A549 (cell line): ENCODE data around the gene LAP3. TPM values are rescaled to one million over a fixed set of nuclear protein-coding genes. Genes with fewer than 3 reads are reported as not detected.

ENCODE experiments used
- ATAC-seq, 2 experiments: fragments of 200-7000 bp in 1 of 2; fragments of >200 bp in 1 of 2; cut with Nextera tagmentation in 1 of 2; cut with Tn5 transposase in 1 of 2; 3 replicates each; pipeline versions ENCODE4 v1.8.0 to v1.9.1; 2018 to 2020; ENCODE audit warnings: mild to moderate bottlenecking in 1 of 2, moderate library complexity in 1 of 2
- CTCF ChIA-PET: fragments of 300-600 bp; sonication (Branson Sonifier 250); formaldehyde crosslinking; extraction: SDS; loops from one replicate; lab custom pipeline; 2021; ENCODE audit warnings: antibody characterized with exemption, inconsistent platforms; lab: Yijun Ruan, JAX
- POLR2A ChIA-PET: fragments of 350-600 bp; formaldehyde crosslinking; extraction: SDS; loops from one replicate; lab custom pipeline; 2021; ENCODE audit warnings: antibody characterized with exemption, inconsistent platforms; lab: Yijun Ruan, JAX
- DNase-seq, 2 experiments: peaks; one replicate each; pipeline versions ENCODE4 v3.0.0 to v3.0.0-alpha.2; 2011 to 2016; ENCODE audit warnings: low read depth in 1 of 2, low spot score in 1 of 2
- FAIRE-seq: peaks from 2 replicates; lab custom pipeline; 2011; peaks lifted over from hg19 to GRCh38; lab: Jason Lieb, UNC
- H3K27ac ChIP-seq, 2 experiments: fragments of >200 bp; sonication (Bioruptor Twin); formaldehyde crosslinking; 3 replicates each; pipeline ENCODE4 v1.5.1; 2016 to 2017
- H3K4me1 ChIP-seq: fragments of >200 bp; sonication (Bioruptor Twin); formaldehyde crosslinking; 3 replicates; pipeline ENCODE4 v1.6.1; 2016
- H3K4me2 ChIP-seq: fragments of >200 bp; sonication (Bioruptor Twin); formaldehyde crosslinking; 3 replicates; pipeline ENCODE4 v1.6.1; 2016
- H3K4me3 ChIP-seq: fragments of >200 bp; sonication (Bioruptor Twin); formaldehyde crosslinking; 3 replicates; pipeline ENCODE4 v1.5.1; 2016
- H3K9me3 ChIP-seq: fragments of >200 bp; sonication (Bioruptor Twin); formaldehyde crosslinking; 3 replicates; pipeline ENCODE4 v1.6.1; 2016
- CBX8 ChIP-seq: fragments of 200-600 bp; sonication (generic); IDR thresholded peaks from 2 replicates; pipeline ENCODE4 v1.6.1; 2016
- CEBPB ChIP-seq, 2 experiments: fragments of >200 bp in 1 of 2; sonication (Bioruptor Twin) in 1 of 2; formaldehyde crosslinking in 1 of 2; IDR thresholded peaks; 2 replicates each; pipeline ENCODE4 v1.6.1; 2012 to 2016
- FOXS1 ChIP-seq: fragments of 250-450 bp; sonication (Bioruptor Pico); IDR thresholded peaks from 2 replicates; pipeline ENCODE4 v1.5.0; 2020; ENCODE audit warnings: mild to moderate bottlenecking, moderate library complexity
- HDAC2 ChIP-seq: fragments of 200-600 bp; sonication (generic); IDR thresholded peaks from 2 replicates; pipeline ENCODE4 v1.6.1; 2016
- HOXA7 ChIP-seq: fragments of 250-450 bp; sonication (Bioruptor Pico); IDR thresholded peaks from 2 replicates; pipeline ENCODE4 v1.5.0; 2020; ENCODE audit warnings: mild to moderate bottlenecking, moderate library complexity
- HOXB13 ChIP-seq: fragments of 250-450 bp; sonication (Bioruptor Pico); IDR thresholded peaks from 2 replicates; pipeline ENCODE4 v1.5.0; 2020; ENCODE audit warnings: low read depth, mild to moderate bottlenecking, moderate library complexity
- HOXB5 ChIP-seq: fragments of 250-450 bp; sonication (Bioruptor Pico); IDR thresholded peaks from 2 replicates; pipeline ENCODE4 v1.5.0; 2020; ENCODE audit warnings: mild to moderate bottlenecking, moderate library complexity
- JUNB ChIP-seq: fragments of >200 bp; sonication (Bioruptor Twin); formaldehyde crosslinking; IDR thresholded peaks from 2 replicates; pipeline ENCODE4 v1.6.1; 2016
- MAZ ChIP-seq: fragments of 150-350 bp; IDR thresholded peaks from 2 replicates; pipeline ENCODE4 v1.6.1; 2014; ENCODE audit warnings: antibody characterized with exemption, low read depth, low read length, borderline replicate concordance
- NFE2L2 ChIP-seq: fragments of 150-350 bp; conservative IDR thresholded peaks from 2 replicates; pipeline ENCODE4 v1.6.1; 2014; ENCODE audit warnings: low read length
- POLR2A ChIP-seq: IDR thresholded peaks from 2 replicates; pipeline ENCODE4 v1.6.1; 2012; ENCODE audit warnings: mild to moderate bottlenecking, low read length
- POLR2AphosphoS2 ChIP-seq: conservative IDR thresholded peaks from 2 replicates; pipeline ENCODE4 v1.6.1; 2012; ENCODE audit warnings: low read length, improper control_type of control experiment, inconsistent platforms
- RAD21 ChIP-seq, 2 experiments: fragments of >200 bp in 1 of 2; sonication (Bioruptor Twin) in 1 of 2; formaldehyde crosslinking in 1 of 2; IDR thresholded peaks in 1 of 2; conservative IDR thresholded peaks in 1 of 2; 2 replicates in 1 of 2; 3 replicates in 1 of 2; pipeline ENCODE4 v1.6.1; 2012 to 2018; ENCODE audit warnings: inconsistent platforms in 1 of 2
- RCOR1 ChIP-seq: fragments of 150-350 bp; IDR thresholded peaks from 2 replicates; pipeline ENCODE4 v1.6.1; 2014; ENCODE audit warnings: antibody characterized with exemption, low read length, low read depth
- RNF2 ChIP-seq: fragments of 200-600 bp; sonication (generic); IDR thresholded peaks from 2 replicates; pipeline ENCODE4 v1.6.1; 2016; ENCODE audit warnings: low read depth, mild to moderate bottlenecking, antibody characterized with exemption, moderate library complexity, borderline replicate concordance
- SMC3 ChIP-seq: fragments of >200 bp; sonication (Bioruptor Twin); formaldehyde crosslinking; IDR thresholded peaks from 3 replicates; pipeline ENCODE4 v1.6.1; 2018; ENCODE audit warnings: inconsistent platforms
- SREBF2 ChIP-seq: fragments of 450-650 bp; IDR thresholded peaks from 2 replicates; pipeline ENCODE4 v1.6.1; 2014; ENCODE audit warnings: mild to moderate bottlenecking, moderate library complexity
- TFCP2L1 ChIP-seq: fragments of 250-450 bp; sonication (Bioruptor Pico); IDR thresholded peaks from 2 replicates; pipeline ENCODE4 v1.5.0; 2021; ENCODE audit warnings: mild to moderate bottlenecking
- TP53 ChIP-seq: fragments of 250-450 bp; sonication (Bioruptor Pico); IDR thresholded peaks from 2 replicates; pipeline ENCODE4 v1.5.0; 2021; ENCODE audit warnings: mild to moderate bottlenecking, moderate library complexity
- ZNF302 ChIP-seq: fragments of 250-450 bp; sonication (Bioruptor Pico); IDR thresholded peaks from 2 replicates; pipeline ENCODE4 v1.9.0; 2021; ENCODE audit warnings: inconsistent platforms, mild to moderate bottlenecking, moderate library complexity
- ZSCAN20 ChIP-seq: fragments of 250-450 bp; sonication (Bioruptor Pico); IDR thresholded peaks from 2 replicates; pipeline ENCODE4 v1.8.0; 2022; ENCODE audit warnings: mild to moderate bottlenecking, moderate library complexity
- WGBS: methylation state at CpG from one replicate; pipeline ENCODE4 v1.1.6; 2017; ENCODE audit errors: missing lambda C conversion rate; 5-methylcytosine and 5-hydroxymethylcytosine counted together
- polyA plus RNA-seq, 4 experiments: library from polyadenylated mRNA; depleted of rRNA in 3 of 4; stranded (reverse); fragments of >200 nt; fragmentation: RNase III in 1 of 4; extraction: RNeasy Plus Mini Kit Qiagen cat#74134 plus additional on column Dnase treatment in 1 of 4; gene quantifications; 2 replicates in 3 of 4; 3 replicates in 1 of 4; pipeline ENCODE4 v1.2.3, GENCODE V29; 2011 to 2017
- TF ChIP-seq, protein P1 (sequence below): fragments of >200 bp; sonication (Bioruptor Twin); formaldehyde crosslinking; IDR thresholded peaks from 3 replicates; pipeline ENCODE4 v1.5.1; 2016
- TF ChIP-seq, protein P2 (sequence below): IDR thresholded peaks from 2 replicates; pipeline ENCODE4 v1.6.1; 2012
- TF ChIP-seq, protein P3 (sequence below): fragments of 250-450 bp; sonication (Bioruptor Pico); IDR thresholded peaks from 2 replicates; pipeline ENCODE4 v1.5.0; 2020; ENCODE audit warnings: low read depth, mild to moderate bottlenecking, moderate library complexity
- TF ChIP-seq, protein P4 (sequence below): fragments of 250-450 bp; sonication (Bioruptor Pico); IDR thresholded peaks from 2 replicates; pipeline ENCODE4 v1.5.0; 2021; ENCODE audit warnings: mild to moderate bottlenecking, moderate library complexity, borderline replicate concordance
- TF ChIP-seq, protein P5 (sequence below): fragments of 200-600 bp; sonication (generic); IDR thresholded peaks from 2 replicates; pipeline ENCODE4 v1.6.1; 2016; ENCODE audit warnings: antibody characterized with exemption, mild to moderate bottlenecking, moderate library complexity

LAP3 gene
- polyA plus RNA-seq, 2 of the 4 experiments (the other 2 are of a cell fraction) = 38.6 to 46.2 TPM

DNA sequence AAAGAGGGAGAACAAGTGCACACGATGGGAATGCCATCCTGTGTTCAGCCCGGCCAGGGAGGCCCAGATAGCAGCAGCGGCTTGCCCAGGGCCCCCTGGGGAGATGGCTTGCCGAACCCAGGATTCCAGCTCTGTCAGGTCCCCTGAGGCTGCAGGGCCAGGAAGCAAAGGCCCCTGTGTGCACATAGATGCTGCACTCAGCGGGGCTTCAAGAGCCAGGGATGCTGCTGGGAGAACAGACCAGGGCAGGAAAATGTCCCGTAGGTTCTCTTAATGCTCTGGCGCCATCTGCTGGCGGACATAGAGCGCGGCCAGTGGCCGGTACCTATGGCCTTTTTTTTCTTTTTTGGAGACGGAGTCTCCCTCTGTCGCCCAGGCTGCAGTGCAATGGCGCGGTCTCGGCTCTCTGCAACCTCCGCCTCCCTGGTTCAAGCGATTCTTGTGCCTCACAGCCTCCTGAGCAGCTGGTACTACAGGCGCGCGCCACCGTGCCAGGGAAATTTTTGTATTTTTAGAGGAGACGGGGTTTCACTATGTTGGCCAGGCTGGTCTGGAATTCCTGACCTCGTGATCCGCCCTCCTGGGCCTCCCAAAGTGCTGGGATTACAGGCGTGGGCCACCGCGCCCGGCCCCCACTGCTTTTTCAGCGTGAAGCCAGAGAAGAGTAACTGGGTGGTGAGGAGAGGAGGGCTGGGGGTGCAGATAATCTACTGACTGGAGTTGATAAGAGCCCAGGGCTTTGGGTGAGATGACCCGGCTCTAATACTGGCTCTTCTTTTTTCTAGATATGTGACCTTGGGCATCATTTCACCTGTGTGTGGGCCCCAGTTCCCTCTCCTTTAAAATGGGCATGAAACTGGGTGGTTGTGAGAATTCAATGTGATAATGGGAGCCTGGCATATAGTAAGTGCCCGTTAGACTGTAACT is 60.0 kb downstream of the LAP3 start:
- TF ChIP-seq SMC3 (peak; percentile 48; the same call in 1 of the 3 replicates), RCOR1 (no peak), RAD21 (conservative IDR thresholded peaks at IDR 0.05 in 1 of 2, IDR thresholded peaks at IDR 0.05 in 1 of 2) (peak; percentile 56 to 60), CEBPB (IDR thresholded peaks at IDR 0.05) (no peak)
- TF ChIP-seq, protein P1, sequence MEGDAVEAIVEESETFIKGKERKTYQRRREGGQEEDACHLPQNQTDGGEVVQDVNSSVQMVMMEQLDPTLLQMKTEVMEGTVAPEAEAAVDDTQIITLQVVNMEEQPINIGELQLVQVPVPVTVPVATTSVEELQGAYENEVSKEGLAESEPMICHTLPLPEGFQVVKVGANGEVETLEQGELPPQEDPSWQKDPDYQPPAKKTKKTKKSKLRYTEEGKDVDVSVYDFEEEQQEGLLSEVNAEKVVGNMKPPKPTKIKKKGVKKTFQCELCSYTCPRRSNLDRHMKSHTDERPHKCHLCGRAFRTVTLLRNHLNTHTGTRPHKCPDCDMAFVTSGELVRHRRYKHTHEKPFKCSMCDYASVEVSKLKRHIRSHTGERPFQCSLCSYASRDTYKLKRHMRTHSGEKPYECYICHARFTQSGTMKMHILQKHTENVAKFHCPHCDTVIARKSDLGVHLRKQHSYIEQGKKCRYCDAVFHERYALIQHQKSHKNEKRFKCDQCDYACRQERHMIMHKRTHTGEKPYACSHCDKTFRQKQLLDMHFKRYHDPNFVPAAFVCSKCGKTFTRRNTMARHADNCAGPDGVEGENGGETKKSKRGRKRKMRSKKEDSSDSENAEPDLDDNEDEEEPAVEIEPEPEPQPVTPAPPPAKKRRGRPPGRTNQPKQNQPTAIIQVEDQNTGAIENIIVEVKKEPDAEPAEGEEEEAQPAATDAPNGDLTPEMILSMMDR = peak; percentile 61
- CTCF ChIA-PET = interaction anchor here (0.7 to 2.4 kb wide), 15 partner anchors 10 to 958 kb away, joined by 3 to 9 read pairs (median 4); no protein-coding TSS in a partner anchor
- 40% methylated on average over 12 of the region's 32 CpGs for WGBS
- POLR2A ChIA-PET = no interaction called here
- DNase-seq (peak; percentile 43 to 63), ATAC-seq (peak; percentile 98 to 99), FAIRE-seq (no peak)
- H3K9me3 ChIP-seq = no peaks in the 10 kb centered on the region
- H3K4me1 ChIP-seq = no peaks in the 10 kb centered on the region
- no peak overlapping the region for H3K27ac ChIP-seq
- no peak overlapping the region for H3K4me3 ChIP-seq
- no peak overlapping the region for H3K4me2 ChIP-seq

DNA sequence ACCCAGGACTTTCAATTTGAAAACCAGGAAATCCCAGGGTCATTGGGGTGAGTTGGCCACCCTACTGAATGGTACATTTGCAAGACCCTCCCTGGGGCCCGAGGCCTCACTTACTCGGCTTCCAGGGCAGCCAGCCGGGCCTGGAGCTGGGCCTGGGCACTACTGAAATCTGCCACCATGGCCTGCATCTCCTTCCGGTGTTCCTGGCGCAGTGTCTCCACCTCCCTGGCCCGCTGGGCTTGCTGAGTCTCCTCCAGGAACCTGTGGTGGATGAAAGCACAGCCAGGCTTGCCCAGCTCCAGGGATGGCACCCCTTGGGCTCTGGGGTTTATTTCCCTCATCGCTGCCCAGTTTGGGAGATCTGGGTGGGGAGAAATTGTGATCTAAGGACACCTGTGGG is 62.1 kb downstream of the LAP3 start:
- WGBS = 97% methylated on average over 5 of the region's 7 CpGs
- CTCF ChIA-PET = interaction anchor here (1.1 kb wide), 1 partner anchor 90 kb away, joined by 3 read pairs; no protein-coding TSS in a partner anchor
- H3K4me3 ChIP-seq = no peak overlapping the region
- no peaks in the 10 kb centered on the region for H3K4me1 ChIP-seq
- no peak for DNase-seq
- peaks cover 6% of the 10 kb centered on the region; the same call in 1 of the 3 replicates for H3K9me3 ChIP-seq
- TF ChIP-seq HDAC2 = no peak
- TF ChIP-seq MAZ = no peak
- no peak for TF ChIP-seq POLR2AphosphoS2
- TF ChIP-seq FOXS1 = no peak
- no peak for TF ChIP-seq ZSCAN20
- TF ChIP-seq CBX8 = no peak
- no peak for TF ChIP-seq NFE2L2
- TF ChIP-seq, protein P2, sequence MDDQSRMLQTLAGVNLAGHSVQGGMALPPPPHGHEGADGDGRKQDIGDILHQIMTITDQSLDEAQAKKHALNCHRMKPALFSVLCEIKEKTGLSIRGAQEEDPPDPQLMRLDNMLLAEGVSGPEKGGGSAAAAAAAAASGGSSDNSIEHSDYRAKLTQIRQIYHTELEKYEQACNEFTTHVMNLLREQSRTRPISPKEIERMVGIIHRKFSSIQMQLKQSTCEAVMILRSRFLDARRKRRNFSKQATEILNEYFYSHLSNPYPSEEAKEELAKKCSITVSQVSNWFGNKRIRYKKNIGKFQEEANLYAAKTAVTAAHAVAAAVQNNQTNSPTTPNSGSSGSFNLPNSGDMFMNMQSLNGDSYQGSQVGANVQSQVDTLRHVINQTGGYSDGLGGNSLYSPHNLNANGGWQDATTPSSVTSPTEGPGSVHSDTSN = no peak
- no peak for TF ChIP-seq ZNF302 (CRISPR knock-in tag)
- no peak for TF ChIP-seq HOXB5
- no peak for TF ChIP-seq TFCP2L1
- TF ChIP-seq RNF2 = no peak
- no peak for TF ChIP-seq SREBF2
- no peak for TF ChIP-seq POLR2A
- no peak for TF ChIP-seq HOXA7 (CRISPR knock-in tag)
- TF ChIP-seq TP53 (CRISPR knock-in tag) = no peak
- no peak for TF ChIP-seq HOXB13 (CRISPR knock-in tag)
- TF ChIP-seq, all 56 proteins: peak for 0
- FAIRE-seq = no peak
- no peak overlapping the region for H3K4me2 ChIP-seq
- no peak overlapping the region for H3K27ac ChIP-seq
- POLR2A ChIA-PET = no interaction called here
- ATAC-seq = no peak

DNA sequence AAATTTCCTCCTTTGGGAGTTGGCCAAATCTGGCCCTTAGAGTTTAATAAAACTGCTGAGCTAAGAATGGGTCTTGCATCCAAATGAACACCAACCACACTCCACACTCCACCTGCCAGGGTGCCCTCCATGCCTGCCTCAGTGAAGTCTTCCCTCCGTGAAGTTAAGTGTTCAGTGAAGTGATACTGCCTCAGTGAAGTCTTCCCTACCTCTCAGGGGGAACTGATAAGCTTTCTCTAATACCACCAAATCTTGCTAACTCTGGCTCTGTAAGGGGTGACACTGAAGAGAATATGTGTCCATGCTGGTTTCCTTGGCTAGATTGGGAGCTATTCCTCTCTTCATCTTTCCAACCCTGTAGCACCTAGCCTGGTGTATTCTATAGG is 65.4 kb downstream of the LAP3 start:
- H3K4me1 ChIP-seq = no peaks in the 10 kb centered on the region
- H3K4me3 ChIP-seq = no peak overlapping the region
- no peak overlapping the region for H3K4me2 ChIP-seq
- 92% methylated on average over 1 of the region's 1 CpG for WGBS
- FAIRE-seq = no peak
- ChIA-PET POLR2A (no interaction called here), CTCF (interaction anchor here (1.2 kb wide), 1 partner anchor 26 kb away, joined by 3 read pairs; no protein-coding TSS in a partner anchor)
- no peak for DNase-seq
- H3K27ac ChIP-seq = no peak overlapping the region
- peaks cover 6% of the 10 kb centered on the region; the same call in 1 of the 3 replicates for H3K9me3 ChIP-seq
- ATAC-seq = no peak
- TF ChIP-seq JUNB = no peak
- TF ChIP-seq, protein P3, sequence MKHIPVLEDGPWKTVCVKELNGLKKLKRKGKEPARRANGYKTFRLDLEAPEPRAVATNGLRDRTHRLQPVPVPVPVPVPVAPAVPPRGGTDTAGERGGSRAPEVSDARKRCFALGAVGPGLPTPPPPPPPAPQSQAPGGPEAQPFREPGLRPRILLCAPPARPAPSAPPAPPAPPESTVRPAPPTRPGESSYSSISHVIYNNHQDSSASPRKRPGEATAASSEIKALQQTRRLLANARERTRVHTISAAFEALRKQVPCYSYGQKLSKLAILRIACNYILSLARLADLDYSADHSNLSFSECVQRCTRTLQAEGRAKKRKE (CRISPR knock-in tag) = no peak
- TF ChIP-seq, protein P4, sequence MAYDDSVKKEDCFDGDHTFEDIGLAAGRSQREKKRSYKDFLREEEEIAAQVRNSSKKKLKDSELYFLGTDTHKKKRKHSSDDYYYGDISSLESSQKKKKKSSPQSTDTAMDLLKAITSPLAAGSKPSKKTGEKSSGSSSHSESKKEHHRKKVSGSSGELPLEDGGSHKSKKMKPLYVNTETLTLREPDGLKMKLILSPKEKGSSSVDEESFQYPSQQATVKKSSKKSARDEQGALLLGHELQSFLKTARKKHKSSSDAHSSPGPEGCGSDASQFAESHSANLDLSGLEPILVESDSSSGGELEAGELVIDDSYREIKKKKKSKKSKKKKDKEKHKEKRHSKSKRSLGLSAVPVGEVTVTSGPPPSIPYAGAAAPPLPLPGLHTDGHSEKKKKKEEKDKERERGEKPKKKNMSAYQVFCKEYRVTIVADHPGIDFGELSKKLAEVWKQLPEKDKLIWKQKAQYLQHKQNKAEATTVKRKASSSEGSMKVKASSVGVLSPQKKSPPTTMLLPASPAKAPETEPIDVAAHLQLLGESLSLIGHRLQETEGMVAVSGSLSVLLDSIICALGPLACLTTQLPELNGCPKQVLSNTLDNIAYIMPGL = no peak
- TF ChIP-seq, protein P5, sequence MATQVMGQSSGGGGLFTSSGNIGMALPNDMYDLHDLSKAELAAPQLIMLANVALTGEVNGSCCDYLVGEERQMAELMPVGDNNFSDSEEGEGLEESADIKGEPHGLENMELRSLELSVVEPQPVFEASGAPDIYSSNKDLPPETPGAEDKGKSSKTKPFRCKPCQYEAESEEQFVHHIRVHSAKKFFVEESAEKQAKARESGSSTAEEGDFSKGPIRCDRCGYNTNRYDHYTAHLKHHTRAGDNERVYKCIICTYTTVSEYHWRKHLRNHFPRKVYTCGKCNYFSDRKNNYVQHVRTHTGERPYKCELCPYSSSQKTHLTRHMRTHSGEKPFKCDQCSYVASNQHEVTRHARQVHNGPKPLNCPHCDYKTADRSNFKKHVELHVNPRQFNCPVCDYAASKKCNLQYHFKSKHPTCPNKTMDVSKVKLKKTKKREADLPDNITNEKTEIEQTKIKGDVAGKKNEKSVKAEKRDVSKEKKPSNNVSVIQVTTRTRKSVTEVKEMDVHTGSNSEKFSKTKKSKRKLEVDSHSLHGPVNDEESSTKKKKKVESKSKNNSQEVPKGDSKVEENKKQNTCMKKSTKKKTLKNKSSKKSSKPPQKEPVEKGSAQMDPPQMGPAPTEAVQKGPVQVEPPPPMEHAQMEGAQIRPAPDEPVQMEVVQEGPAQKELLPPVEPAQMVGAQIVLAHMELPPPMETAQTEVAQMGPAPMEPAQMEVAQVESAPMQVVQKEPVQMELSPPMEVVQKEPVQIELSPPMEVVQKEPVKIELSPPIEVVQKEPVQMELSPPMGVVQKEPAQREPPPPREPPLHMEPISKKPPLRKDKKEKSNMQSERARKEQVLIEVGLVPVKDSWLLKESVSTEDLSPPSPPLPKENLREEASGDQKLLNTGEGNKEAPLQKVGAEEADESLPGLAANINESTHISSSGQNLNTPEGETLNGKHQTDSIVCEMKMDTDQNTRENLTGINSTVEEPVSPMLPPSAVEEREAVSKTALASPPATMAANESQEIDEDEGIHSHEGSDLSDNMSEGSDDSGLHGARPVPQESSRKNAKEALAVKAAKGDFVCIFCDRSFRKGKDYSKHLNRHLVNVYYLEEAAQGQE = no peak
